GM18951 (cell line): ENCODE data around the gene OSBPL10.
"Not testable (repeated sequence)": the region's sequence is repeated elsewhere in the genome, so short reads cannot be mapped to it uniquely, and the experiment has no call there.

ENCODE experiments used
- POLR2A ChIP-seq: IDR thresholded peaks from 4 replicates; pipeline ENCODE4 v1.6.1; 2011; ENCODE audit warnings: mild to moderate bottlenecking; ENCODE audit not compliant: insufficient read length, insufficient read depth; ENCODE audit errors: extremely low read depth
- in situ Hi-C: fragments of 300-500 bp; cut with MboI; formaldehyde crosslinking; loops from one replicate; pipeline ENCODE4 v1.12.0; 2022; ENCODE audit warnings: low sequenced_read_pairs, mixed read lengths, inconsistent platforms; ENCODE audit not compliant: unreplicated experiment

The OSBPL10 gene

GRCh38 chr3:31981206-31982181, at the start of gene OSBPL10, which contains the start of gene ZNF860:
Gene OSBPL10, minus strand, starts transcription at chr3:31981262. Its CDS starts 83 bp downstream, at chr3:31981179.
Gene ZNF860, plus strand, starts transcription at chr3:31981750. Its CDS starts 7,330 bp downstream, at chr3:31989080.
- TF ChIP-seq POLR2A, result no peak
- in situ Hi-C loops, result no loop called here

- no peak for TF ChIP-seq POLR2A
- in situ Hi-C loops, result no loop called here
Observed at GRCh38 chr3:32026593-32026992, 45.5 kb upstream of the OSBPL10 start.

GRCh38 chr3:32022947-32023346, 41.9 kb upstream of the OSBPL10 start:
- TF ChIP-seq POLR2A, result no peak
- in situ Hi-C loops, result no loop called here

- in situ Hi-C loops, result no loop called here
- TF ChIP-seq POLR2A, result no peak
Observed at GRCh38 chr3:32021748-32022147, 40.7 kb upstream of the OSBPL10 start.

GRCh38 chr3:32021155-32021554, 40.1 kb upstream of the OSBPL10 start:
- in situ Hi-C loops, result no loop called here
- TF ChIP-seq POLR2A, result no peak

- in situ Hi-C loops, result no loop called here
- no peak for TF ChIP-seq POLR2A
Observed at GRCh38 chr3:32018757-32019564, 37.9 kb upstream of the OSBPL10 start.

- in situ Hi-C loops, result no loop called here
- TF ChIP-seq POLR2A, result no peak
Observed at GRCh38 chr3:32017286-32017685, 36.2 kb upstream of the OSBPL10 start.

- in situ Hi-C loops, result not testable (repeated sequence)
Observed at GRCh38 chr3:32015638-32016037, 34.6 kb upstream of the OSBPL10 start.

GRCh38 chr3:32010699-32011098, 29.6 kb upstream of the OSBPL10 start:
- in situ Hi-C loops, result not testable (repeated sequence)

- in situ Hi-C loops, result no loop called here
- no peak for TF ChIP-seq POLR2A
Observed at GRCh38 chr3:32009957-32010356, 28.9 kb upstream of the OSBPL10 start.

GRCh38 chr3:32009101-32009500, 28.0 kb upstream of the OSBPL10 start:
- TF ChIP-seq POLR2A, result no peak
- in situ Hi-C loops, result no loop called here

- TF ChIP-seq POLR2A, result no peak
- in situ Hi-C loops, result no loop called here
Observed at GRCh38 chr3:32004113-32004765, 23.2 kb upstream of the OSBPL10 start.

- in situ Hi-C loops, result no loop called here
- no peak for TF ChIP-seq POLR2A
Observed at GRCh38 chr3:32003380-32003779, 22.3 kb upstream of the OSBPL10 start.
